Pons (tissue), 1 donor: ENCODE data around the gene SIGLEC8.
"Not testable (repeated sequence)": the region's sequence is repeated elsewhere in the genome, so short reads cannot be mapped to it uniquely, and the experiment has no call there.

Experiments
- DNase-seq: peaks from one replicate; pipeline ENCODE4 v3.0.0-alpha.2; 2016; ENCODE audit warnings: low spot score

Gene SIGLEC8

GRCh38 chr19:51473009-51473707 is 14.9 kb upstream of the SIGLEC8 start:
- DNase-seq, result peak; percentile 68

- no peak for DNase-seq
These were observed 14.4 kb upstream of the SIGLEC8 start for GRCh38 chr19:51472607-51473006.

- DNase-seq, result no peak
These were observed 13.3 kb upstream of the SIGLEC8 start for GRCh38 chr19:51471527-51471926.

GRCh38 chr19:51470966-51471365 is 12.7 kb upstream of the SIGLEC8 start:
- no peak for DNase-seq

GRCh38 chr19:51469629-51470028 is 11.4 kb upstream of the SIGLEC8 start:
- no peak for DNase-seq

GRCh38 chr19:51469162-51469561 is 10.9 kb upstream of the SIGLEC8 start:
- no peak for DNase-seq

GRCh38 chr19:51468545-51468920 is 10.3 kb upstream of the SIGLEC8 start:
- DNase-seq, result no peak

- DNase-seq, result no peak
These were observed 9.8 kb upstream of the SIGLEC8 start for GRCh38 chr19:51467864-51468544.

GRCh38 chr19:51466723-51467122 is 8.5 kb upstream of the SIGLEC8 start:
- DNase-seq, result peak; percentile 36

GRCh38 chr19:51463976-51464581 is 5.8 kb upstream of the SIGLEC8 start:
- not testable (repeated sequence) for DNase-seq

- no peak for DNase-seq
These were observed 4.4 kb upstream of the SIGLEC8 start for GRCh38 chr19:51462681-51463080.

- no peak for DNase-seq
These were observed 4.0 kb upstream of the SIGLEC8 start for GRCh38 chr19:51462276-51462675.

GRCh38 chr19:51461723-51462161 is 3.5 kb upstream of the SIGLEC8 start:
- peak; percentile 63 for DNase-seq

- peak; percentile 26 for DNase-seq
These were observed 2.1 kb upstream of the SIGLEC8 start for GRCh38 chr19:51460164-51460992.

GRCh38 chr19:51458899-51459505 is 748 bp upstream of the SIGLEC8 start:
- no peak for DNase-seq

- no peak for DNase-seq
These were observed 772 bp downstream of the SIGLEC8 start for GRCh38 chr19:51457351-51458013.

GRCh38 chr19:51456541-51457290 is 1.5 kb downstream of the SIGLEC8 start:
- DNase-seq, result peak; percentile 69

GRCh38 chr19:51450730-51451307 is 7.4 kb downstream of the SIGLEC8 start:
- no peak for DNase-seq

- no peak for DNase-seq
These were observed 9.7 kb downstream of the SIGLEC8 start for GRCh38 chr19:51448411-51449016.

GRCh38 chr19:51448011-51448410 is 10.2 kb downstream of the SIGLEC8 start:
- DNase-seq, result no peak
